ENCODE data around the gene RAD51AP2.

The RAD51AP2 gene

DNA sequence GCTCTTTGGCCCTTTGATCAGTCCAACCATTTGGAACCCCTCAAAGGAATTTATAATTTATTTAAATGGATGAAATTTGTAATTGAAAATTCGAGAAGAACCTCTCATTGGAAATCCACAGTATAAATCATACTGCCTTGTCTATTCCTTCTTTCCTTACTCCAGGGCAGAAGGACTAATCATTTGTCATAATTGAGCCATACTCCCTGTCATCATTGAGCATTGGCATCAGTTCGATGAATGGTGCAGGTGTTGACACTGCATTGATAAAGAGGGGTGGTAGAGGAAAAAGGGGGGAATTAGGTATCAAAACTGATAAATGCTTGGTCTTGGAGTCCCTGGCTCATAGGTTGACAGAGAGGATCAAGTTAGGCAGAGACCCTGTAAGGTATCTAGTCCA, 24.2 kb upstream of the RAD51AP2 start:
- DNase-seq (ENCODE audit: low read depth) = no peak

DNA sequence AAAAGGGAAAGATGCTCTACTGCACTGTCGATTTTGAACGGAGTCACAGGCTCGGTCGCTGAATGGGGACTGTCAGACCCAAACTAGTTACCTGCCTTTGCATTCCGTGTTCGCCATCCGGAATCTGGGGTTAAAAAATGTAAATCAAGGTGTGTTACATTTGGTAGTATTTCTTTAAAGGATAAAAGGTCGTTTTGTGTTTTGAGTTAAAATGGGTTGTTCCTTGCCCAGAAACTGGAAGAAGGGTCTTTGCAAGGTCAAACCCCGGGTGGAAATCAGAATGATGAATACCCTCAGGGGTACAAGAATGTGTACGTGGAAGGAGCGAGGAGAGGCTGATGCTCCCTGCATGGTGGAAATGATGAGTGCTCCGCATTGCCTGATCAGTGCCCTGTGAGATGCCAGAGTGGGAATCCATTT, 23.3 kb upstream of the RAD51AP2 start:
- TF ChIP-seq, protein P1, sequence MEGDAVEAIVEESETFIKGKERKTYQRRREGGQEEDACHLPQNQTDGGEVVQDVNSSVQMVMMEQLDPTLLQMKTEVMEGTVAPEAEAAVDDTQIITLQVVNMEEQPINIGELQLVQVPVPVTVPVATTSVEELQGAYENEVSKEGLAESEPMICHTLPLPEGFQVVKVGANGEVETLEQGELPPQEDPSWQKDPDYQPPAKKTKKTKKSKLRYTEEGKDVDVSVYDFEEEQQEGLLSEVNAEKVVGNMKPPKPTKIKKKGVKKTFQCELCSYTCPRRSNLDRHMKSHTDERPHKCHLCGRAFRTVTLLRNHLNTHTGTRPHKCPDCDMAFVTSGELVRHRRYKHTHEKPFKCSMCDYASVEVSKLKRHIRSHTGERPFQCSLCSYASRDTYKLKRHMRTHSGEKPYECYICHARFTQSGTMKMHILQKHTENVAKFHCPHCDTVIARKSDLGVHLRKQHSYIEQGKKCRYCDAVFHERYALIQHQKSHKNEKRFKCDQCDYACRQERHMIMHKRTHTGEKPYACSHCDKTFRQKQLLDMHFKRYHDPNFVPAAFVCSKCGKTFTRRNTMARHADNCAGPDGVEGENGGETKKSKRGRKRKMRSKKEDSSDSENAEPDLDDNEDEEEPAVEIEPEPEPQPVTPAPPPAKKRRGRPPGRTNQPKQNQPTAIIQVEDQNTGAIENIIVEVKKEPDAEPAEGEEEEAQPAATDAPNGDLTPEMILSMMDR (IDR thresholded peaks at IDR 0.05; ENCODE audit: control insufficient read depth, insufficient read depth, low read depth, low read length, missing control alignments) = no peak
- H3K4me3 ChIP-seq (ENCODE audit: control insufficient read depth, low read depth, low read length) = peak overlapping the region; percentile 69
- DNase-seq (ENCODE audit: low read depth) = no peak

More for the DNA sequence above, 24.2 kb upstream of the RAD51AP2 start:
- TF ChIP-seq, protein P1 (IDR thresholded peaks at IDR 0.05; ENCODE audit: control insufficient read depth, insufficient read depth, low read depth, low read length, missing control alignments) = no peak
- H3K4me3 ChIP-seq (ENCODE audit: control insufficient read depth, low read depth, low read length) = no peak overlapping the region

DNA sequence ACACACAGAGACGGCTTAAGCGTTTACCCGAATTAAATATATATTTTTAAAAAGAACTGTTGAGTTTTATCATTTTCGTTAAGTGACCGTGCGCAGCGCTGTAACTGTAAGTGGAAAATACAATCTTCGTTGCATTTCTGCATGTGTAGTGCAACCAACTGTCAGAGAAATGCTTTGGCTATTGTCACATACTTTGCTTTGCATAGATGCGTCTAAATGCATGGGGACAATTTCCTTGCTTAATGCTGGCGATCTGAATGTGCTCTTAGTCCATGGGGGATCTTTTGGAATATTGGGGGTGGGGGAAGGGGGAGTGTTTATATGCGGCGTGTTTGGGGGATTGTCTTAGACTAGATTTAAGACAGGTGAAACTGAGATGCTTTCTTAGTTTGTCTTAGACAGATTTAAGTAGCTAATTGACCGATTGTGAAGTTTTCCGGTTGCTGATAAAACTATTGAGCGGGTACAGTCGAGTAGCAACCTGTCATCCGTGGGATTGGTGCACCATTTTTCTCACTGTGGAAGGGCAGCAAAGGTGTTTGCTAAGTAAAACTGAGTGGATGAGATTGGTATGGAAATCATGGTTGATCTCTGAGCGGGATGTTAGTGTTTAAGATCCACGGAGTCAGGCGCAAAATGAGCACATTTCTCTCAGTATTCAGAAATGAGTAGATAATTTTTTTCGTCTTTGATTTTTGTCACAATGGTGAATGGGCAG, 22.7 kb upstream of the RAD51AP2 start:
- TF ChIP-seq, protein P1 (IDR thresholded peaks at IDR 0.05; ENCODE audit: control insufficient read depth, insufficient read depth, low read depth, low read length, missing control alignments) = no peak
- DNase-seq (ENCODE audit: low read depth) = no peak
- peak overlapping the region; percentile 69 for H3K4me3 ChIP-seq (ENCODE audit: control insufficient read depth, low read depth, low read length)

DNA sequence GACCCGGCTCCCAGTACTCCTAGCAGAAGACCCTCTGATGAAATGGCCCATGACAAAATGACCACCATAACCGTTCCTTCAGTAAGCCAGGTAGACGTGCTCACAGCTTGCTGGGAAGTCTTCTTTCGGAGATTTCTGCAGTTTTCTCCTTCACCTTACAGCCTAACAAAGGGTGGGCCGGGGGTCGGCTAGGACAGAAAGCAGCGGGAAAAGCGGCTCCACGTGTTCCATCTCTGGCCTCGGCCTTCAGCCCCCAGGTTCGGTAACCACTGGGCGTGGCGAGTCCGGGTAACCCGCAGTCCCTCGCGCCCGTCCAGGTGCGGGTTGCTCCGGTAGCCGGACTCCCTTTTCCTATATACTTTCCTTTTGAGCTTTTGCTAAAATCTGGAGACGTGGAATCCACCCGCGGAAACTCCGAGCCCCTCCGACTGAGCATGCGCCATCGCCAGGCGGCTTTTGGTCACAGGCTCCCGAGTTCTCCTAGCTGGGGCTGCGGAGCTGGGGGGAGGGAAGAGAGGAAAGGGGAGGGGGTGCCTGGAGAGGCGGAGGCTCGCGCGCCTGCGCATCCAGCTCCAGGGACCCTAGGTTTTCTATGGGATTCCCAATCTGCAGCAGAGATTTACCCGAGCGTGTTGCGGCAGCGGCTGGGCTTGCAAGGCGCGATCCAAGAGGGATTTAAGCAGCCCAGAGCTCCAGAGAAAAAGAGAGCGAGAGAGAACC, 22.0 kb upstream of the RAD51AP2 start, which contains the start of gene VSNL1:
TSS of gene VSNL1 (plus strand) at position 604 of the 720 bp plus-strand sequence. CDS start 51,379 bp downstream, outside the sequence.
- DNase-seq (ENCODE audit: low read depth) = no peak
- TF ChIP-seq, protein P1 (IDR thresholded peaks at IDR 0.05; ENCODE audit: control insufficient read depth, insufficient read depth, low read depth, low read length, missing control alignments) = peak; percentile 5
- peak within 1 kb of the TSS; percentile 69 for H3K4me3 ChIP-seq (ENCODE audit: control insufficient read depth, low read depth, low read length)

DNA sequence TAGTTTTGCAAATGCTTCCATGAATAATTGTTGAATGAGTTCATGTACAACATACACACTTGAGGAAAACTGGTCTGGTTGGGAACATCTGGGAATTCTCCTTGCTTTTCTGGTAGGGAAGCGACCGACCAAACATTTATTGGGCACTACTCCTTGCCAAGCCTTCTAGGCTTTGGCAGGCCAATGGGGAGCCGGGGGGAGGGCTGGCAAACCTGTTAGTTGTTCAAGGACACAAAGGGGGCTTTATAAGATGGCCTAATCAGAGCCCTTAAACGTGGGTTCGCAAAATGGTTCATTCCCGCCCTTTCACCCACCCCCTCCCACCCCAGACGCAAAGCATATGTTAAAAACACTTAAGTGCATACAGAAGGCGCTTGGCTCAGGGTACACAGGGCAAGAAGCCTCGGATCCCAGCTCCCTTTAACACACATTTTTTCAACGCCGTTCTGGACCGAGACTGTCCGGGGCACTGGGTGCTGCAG, 21.4 kb upstream of the RAD51AP2 start:
- no peak for DNase-seq (ENCODE audit: low read depth)
- H3K4me3 ChIP-seq (ENCODE audit: control insufficient read depth, low read depth, low read length) = peak overlapping the region; percentile 69
- TF ChIP-seq, protein P1 (IDR thresholded peaks at IDR 0.05; ENCODE audit: control insufficient read depth, insufficient read depth, low read depth, low read length, missing control alignments) = no peak

DNA sequence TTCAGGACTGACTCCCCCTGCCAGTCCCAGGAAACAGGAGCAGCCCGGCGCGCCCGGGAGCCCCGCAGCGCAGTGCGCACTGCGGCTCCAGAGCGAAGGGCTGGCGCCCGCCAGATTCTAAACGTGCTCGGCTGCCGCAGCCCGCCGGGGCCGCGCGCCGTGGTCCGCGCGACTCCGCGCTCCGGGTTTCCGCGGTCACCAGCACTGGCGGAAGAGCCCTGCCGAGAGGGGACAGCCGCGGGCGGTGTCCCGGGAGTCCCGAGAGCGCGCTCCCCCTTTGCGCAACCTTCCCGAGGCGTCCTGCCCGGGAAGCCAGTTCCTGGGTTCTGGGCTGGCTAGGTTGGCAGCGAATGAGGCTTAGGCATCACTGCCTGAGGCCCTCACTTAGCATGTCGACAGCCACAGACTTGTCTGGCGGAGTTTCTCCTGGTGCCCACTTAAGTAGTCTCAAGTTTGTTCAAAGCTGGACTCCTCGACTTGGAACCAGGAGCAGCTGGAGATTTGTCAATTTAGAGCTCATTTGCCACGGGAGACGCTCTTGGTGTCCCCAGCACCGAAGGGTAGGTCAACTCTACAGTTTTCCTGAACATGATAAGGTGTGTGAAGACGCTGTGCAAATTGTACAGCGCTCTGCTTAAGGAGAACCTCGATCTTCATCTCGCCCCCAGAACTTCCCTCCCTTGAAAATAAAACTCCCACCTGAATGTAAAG, 20.8 kb upstream of the RAD51AP2 start:
- TF ChIP-seq, protein P1 (IDR thresholded peaks at IDR 0.05; ENCODE audit: control insufficient read depth, insufficient read depth, low read depth, low read length, missing control alignments) = no peak
- no peak for DNase-seq (ENCODE audit: low read depth)
- peak overlapping the region; percentile 69 for H3K4me3 ChIP-seq (ENCODE audit: control insufficient read depth, low read depth, low read length)
